Effector memory CD4-positive, alpha-beta T cell (primary cell): ENCODE measurements around the gene TMEM240.
"Not testable (repeated sequence)": the region's sequence is repeated elsewhere in the genome, so short reads cannot be mapped to it uniquely, and the experiment has no call there.

Source experiments
- DNase-seq, 3 donors: peaks; one replicate each; pipeline ENCODE4 v3.0.0-alpha.2; 2020
- H3K27ac ChIP-seq: 2 replicates; pipeline ENCODE4 v1.7.0; 2013; ENCODE audit warnings: mild to moderate bottlenecking, low read length, moderate library complexity; ENCODE audit not compliant: insufficient read depth, poor library complexity, severe bottlenecking
- H3K27me3 ChIP-seq: replicated peaks from 2 replicates; pipeline ENCODE4 v1.7.0; 2013; ENCODE audit warnings: mild to moderate bottlenecking, low read length; ENCODE audit not compliant: insufficient read depth, control insufficient read depth, poor library complexity, severe bottlenecking
- H3K36me3 ChIP-seq: 2 replicates; pipeline ENCODE4 v1.7.0; 2013; ENCODE audit warnings: mild to moderate bottlenecking, low read length, moderate library complexity; ENCODE audit not compliant: control insufficient read depth, insufficient read depth
- H3K4me1 ChIP-seq: 2 replicates; pipeline ENCODE4 v1.7.0; 2013; ENCODE audit warnings: low read length, mild to moderate bottlenecking; ENCODE audit not compliant: control insufficient read depth, insufficient read depth, poor library complexity, severe bottlenecking
- H3K4me3 ChIP-seq: 2 replicates; pipeline ENCODE4 v1.7.0; 2013; ENCODE audit warnings: low read length, low read depth, mild to moderate bottlenecking; ENCODE audit not compliant: insufficient read depth, poor library complexity, severe bottlenecking
- H3K9me3 ChIP-seq: 2 replicates; pipeline ENCODE4 v1.7.0; 2013; ENCODE audit warnings: mild to moderate bottlenecking, low read length, moderate library complexity; ENCODE audit not compliant: control insufficient read depth

Gene TMEM240

GRCh38 chr1:1557688-1558087 is 17.3 kb upstream of the TMEM240 start:
- peaks cover 18% of the 10 kb centered on the region for H3K36me3 ChIP-seq
- not testable (repeated sequence) for H3K4me1 ChIP-seq

GRCh38 chr1:1556961-1557360 is 16.5 kb upstream of the TMEM240 start:
- H3K36me3 ChIP-seq, result peaks cover 11% of the 10 kb centered on the region
- not testable (repeated sequence) for DNase-seq, H3K27ac ChIP-seq, H3K9me3 ChIP-seq, H3K27me3 ChIP-seq, H3K4me3 ChIP-seq, H3K4me1 ChIP-seq

More at GRCh38 chr1:1557688-1558087, 17.3 kb upstream of the TMEM240 start:
- not testable (repeated sequence) for DNase-seq, H3K27me3 ChIP-seq, H3K9me3 ChIP-seq, H3K4me3 ChIP-seq, H3K27ac ChIP-seq

- H3K9me3 ChIP-seq, result no peaks in the 10 kb centered on the region
- H3K27me3 ChIP-seq, result no peaks in the 10 kb centered on the region
- H3K36me3 ChIP-seq, result peaks cover 6% of the 10 kb centered on the region
- H3K4me1 ChIP-seq, result no peaks in the 10 kb centered on the region
- no peak overlapping the region for H3K27ac ChIP-seq
- no peak overlapping the region for H3K4me3 ChIP-seq
- DNase-seq, result no peak
These were observed 16.1 kb upstream of the TMEM240 start for GRCh38 chr1:1556505-1556904.

- no peak for DNase-seq
- H3K4me1 ChIP-seq, result no peaks in the 10 kb centered on the region
- H3K36me3 ChIP-seq, result peaks cover 3% of the 10 kb centered on the region
- no peak overlapping the region for H3K27ac ChIP-seq
- H3K9me3 ChIP-seq, result no peaks in the 10 kb centered on the region
- no peak overlapping the region for H3K4me3 ChIP-seq
- H3K27me3 ChIP-seq, result no peaks in the 10 kb centered on the region
These were observed 14.8 kb upstream of the TMEM240 start for GRCh38 chr1:1554926-1555915.

GRCh38 chr1:1554550-1554925 is 14.1 kb upstream of the TMEM240 start:
- Histone ChIP-seq H3K4me1 (no peaks in the 10 kb centered on the region), H3K9me3 (no peaks in the 10 kb centered on the region), H3K36me3 (no peaks in the 10 kb centered on the region), H3K4me3 (no peak overlapping the region), H3K27me3 (no peaks in the 10 kb centered on the region), H3K27ac (no peak overlapping the region)
- no peak for DNase-seq

- Histone ChIP-seq H3K4me1 (no peaks in the 10 kb centered on the region), H3K9me3 (no peaks in the 10 kb centered on the region), H3K27me3 (no peaks in the 10 kb centered on the region), H3K4me3 (no peak overlapping the region), H3K27ac (no peak overlapping the region), H3K36me3 (no peaks in the 10 kb centered on the region)
- DNase-seq, result no peak
These were observed 13.5 kb upstream of the TMEM240 start for GRCh38 chr1:1553821-1554494.

- H3K27me3 ChIP-seq, result no peaks in the 10 kb centered on the region
- no peak overlapping the region for H3K27ac ChIP-seq
- no peaks in the 10 kb centered on the region for H3K4me1 ChIP-seq
- H3K9me3 ChIP-seq, result no peaks in the 10 kb centered on the region
- H3K36me3 ChIP-seq, result no peaks in the 10 kb centered on the region
- DNase-seq, result no peak
- no peak overlapping the region for H3K4me3 ChIP-seq
These were observed 11.8 kb upstream of the TMEM240 start for GRCh38 chr1:1552263-1552639.

GRCh38 chr1:1551524-1552262 is 11.3 kb upstream of the TMEM240 start:
- no peak overlapping the region for H3K27ac ChIP-seq
- H3K9me3 ChIP-seq, result no peaks in the 10 kb centered on the region
- no peaks in the 10 kb centered on the region for H3K4me1 ChIP-seq
- no peaks in the 10 kb centered on the region for H3K36me3 ChIP-seq
- no peaks in the 10 kb centered on the region for H3K27me3 ChIP-seq
- H3K4me3 ChIP-seq, result no peak overlapping the region
- DNase-seq, result no peak

- DNase-seq, result no peak
- no peaks in the 10 kb centered on the region for H3K27me3 ChIP-seq
- no peak overlapping the region for H3K27ac ChIP-seq
- no peak overlapping the region for H3K4me3 ChIP-seq
- no peaks in the 10 kb centered on the region for H3K9me3 ChIP-seq
- H3K36me3 ChIP-seq, result no peaks in the 10 kb centered on the region
- no peaks in the 10 kb centered on the region for H3K4me1 ChIP-seq
These were observed 10.4 kb upstream of the TMEM240 start for GRCh38 chr1:1550591-1551432.
